Muscle of arm (tissue), 12 donors: ENCODE data around the gene CNTNAP2. TPM values are rescaled to one million over a fixed set of nuclear protein-coding genes. Genes with fewer than 3 reads are reported as not detected.

Experiments used
- DNase-seq: peaks from one replicate; pipeline ENCODE4 v3.0.0-alpha.2; 2013
- polyA plus RNA-seq, 12 donors: library from polyadenylated mRNA; unstranded; fragments of 120-200 nt; gene quantifications; one replicate each; pipeline ENCODE4 v1.2.1, GENCODE V29; 2013; ENCODE audit not compliant: insufficient read length in 12 of 12

CNTNAP2 gene
- polyA plus RNA-seq, 12 donors, result 7.4 to 16.1 (median 10.3) TPM; not detected in 1

GRCh38 chr7:147394329-147394728 lies 1277.7 kb downstream of the CNTNAP2 start:
- DNase-seq, result no peak

- no peak for DNase-seq
Observed at GRCh38 chr7:147400221-147400689, 1283.7 kb downstream of the CNTNAP2 start.

GRCh38 chr7:147400925-147401324 lies 1284.3 kb downstream of the CNTNAP2 start:
- no peak for DNase-seq

DNA sequence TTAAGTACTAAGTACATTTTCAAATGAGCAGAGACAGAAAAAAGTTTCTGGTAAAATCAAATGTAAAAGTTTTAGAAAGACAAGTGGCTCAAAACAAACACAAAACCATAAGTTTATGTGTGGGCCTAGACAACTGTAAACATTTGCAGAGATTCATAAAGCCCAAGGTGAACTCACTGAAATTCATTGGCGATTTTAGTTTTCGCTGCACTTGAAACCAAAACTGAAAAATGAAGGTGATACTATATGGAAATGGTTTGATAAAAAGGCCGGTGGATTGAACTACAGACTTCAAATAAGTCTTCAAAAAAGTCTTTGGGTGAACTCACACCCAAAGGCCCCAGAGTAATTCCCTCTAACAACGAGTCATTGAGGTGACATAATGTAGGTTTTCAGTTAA lies 1289.0 kb downstream of the CNTNAP2 start:
- DNase-seq, result no peak

DNA sequence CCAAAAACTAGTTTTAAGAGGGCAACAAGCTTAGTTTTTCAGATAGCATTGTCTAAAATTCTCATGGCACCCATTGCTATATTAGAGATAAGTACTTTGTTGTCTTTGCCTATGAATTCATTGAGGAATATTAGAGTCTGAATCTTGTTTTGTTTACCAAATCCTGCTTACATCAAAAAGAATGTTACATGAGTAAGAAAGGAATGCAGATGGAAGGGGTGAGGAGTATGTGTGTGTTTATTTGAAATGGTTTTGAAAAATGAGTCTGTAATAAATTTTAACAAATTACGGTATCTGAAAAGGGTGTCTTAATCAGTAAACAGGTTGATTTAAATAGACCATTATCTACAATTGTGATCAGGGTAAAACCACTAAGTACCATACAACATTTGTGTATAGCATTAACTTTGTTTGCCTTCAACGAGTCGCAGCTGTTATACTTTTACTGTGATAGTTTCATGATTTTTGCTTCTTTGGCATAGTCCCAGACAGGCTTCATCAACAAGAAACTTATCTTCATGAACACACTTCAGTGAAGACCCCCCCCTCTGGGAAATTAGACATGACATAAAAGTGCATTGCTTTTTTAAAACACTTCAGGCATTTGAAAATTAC lies 1290.0 kb downstream of the CNTNAP2 start:
- DNase-seq, result no peak

DNA sequence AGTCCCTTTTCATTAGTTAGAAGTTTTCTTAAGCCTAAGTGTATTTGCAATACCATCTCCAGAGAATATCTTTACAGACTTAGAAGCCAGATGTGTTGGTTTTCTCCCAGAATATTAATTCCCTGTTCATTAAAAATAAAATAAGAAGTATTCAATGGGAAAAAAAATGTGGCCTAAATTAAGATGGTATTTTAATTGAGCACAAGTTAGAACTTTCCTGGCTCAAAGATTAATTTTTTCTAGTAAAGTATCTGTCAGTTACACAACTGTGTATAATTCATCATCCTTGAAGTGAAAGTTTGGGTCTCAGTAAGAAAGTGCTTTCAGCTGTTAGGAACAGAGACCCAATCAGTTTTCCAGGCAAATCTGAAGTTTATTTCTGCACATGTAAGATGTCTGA lies 1294.5 kb downstream of the CNTNAP2 start:
- DNase-seq, result peak; percentile 54

DNA sequence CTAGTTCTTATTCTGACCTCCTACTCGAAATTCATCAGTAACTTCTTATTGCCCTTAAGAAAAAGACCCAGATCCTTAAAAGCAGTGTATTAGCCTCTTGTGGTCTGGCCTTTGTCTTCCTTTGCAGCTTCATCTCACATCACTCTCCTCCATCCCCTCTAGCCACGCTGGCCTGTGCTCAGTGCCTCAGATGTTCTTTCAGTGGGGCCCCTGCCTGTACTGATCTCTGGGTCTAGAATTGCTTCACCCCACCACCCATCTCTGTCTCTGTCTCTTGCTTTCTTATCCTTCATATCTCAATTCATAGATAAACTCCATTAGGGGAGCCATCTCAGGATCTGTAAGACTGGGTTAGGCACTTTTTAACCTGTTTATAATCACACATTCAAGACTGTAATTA lies 1295.5 kb downstream of the CNTNAP2 start:
- no peak for DNase-seq

- peak; percentile 63 for DNase-seq
Observed at GRCh38 chr7:147412782-147413556, 1296.4 kb downstream of the CNTNAP2 start.

GRCh38 chr7:147413557-147413870 lies 1296.9 kb downstream of the CNTNAP2 start:
- DNase-seq, result peak; percentile 48

- DNase-seq, result no peak
Observed at GRCh38 chr7:147415991-147416390, 1299.4 kb downstream of the CNTNAP2 start.

DNA sequence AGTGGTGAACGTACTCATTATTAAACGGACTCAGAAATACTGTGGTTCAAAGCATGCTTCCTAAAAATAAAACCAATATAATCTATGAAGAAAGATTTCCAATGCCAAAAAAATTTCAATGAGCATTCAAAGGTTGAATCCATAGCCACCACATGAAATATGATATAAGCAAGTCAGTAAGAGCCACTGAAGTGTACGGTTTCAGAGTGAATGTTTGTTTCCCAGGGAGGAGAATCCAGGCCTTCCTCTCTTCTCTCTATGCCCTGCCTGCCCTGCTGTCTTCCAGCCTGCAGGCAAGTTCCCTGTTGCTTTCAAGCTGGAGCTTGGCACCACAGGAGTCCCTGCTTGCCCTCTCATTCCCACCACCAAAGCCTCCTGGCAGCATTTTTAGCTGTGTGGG lies 1302.4 kb downstream of the CNTNAP2 start:
- DNase-seq, result no peak

DNA sequence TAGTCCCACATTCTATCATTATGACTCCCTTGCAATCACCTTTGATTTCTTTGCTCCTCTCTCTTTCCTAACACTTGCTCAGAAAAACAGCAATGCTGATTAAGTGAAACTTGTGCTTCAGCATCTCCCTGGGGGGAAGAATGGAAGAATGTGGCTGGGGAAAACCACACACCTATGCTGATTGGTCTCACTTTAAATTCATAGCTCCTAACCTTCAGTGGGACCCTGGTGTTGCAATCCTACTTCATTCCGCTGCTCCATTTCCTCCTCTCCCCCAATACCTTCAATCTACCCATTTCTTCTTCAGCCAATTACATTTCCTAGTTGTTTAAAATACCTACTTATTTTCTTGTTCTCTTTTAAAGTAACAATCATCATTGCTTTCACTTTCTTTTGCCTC lies 1307.3 kb downstream of the CNTNAP2 start:
- DNase-seq, result no peak

DNA sequence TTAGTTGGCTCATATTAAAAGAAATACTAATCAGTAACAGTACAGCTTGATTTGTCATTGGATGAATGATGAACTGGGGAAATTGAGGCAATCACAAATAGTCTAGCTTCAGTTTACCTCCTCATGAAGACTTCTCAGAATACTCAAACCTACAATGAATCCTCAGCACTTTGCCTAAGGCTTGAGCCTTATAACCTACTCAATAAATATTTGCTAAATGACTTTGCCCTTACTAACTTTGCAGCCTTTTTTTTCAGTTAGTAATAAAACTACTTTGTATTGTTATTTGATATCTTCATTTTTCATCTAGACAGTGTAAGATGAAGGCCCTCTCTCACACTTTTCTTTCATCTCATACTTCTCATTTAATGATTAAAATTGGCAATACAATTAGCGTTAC lies 1311.5 kb downstream of the CNTNAP2 start:
- DNase-seq, result no peak

- no peak for DNase-seq
Observed at GRCh38 chr7:147429961-147430360, 1313.4 kb downstream of the CNTNAP2 start.

GRCh38 chr7:147432079-147432478 lies 1315.5 kb downstream of the CNTNAP2 start:
- DNase-seq, result peak; percentile 4

DNA sequence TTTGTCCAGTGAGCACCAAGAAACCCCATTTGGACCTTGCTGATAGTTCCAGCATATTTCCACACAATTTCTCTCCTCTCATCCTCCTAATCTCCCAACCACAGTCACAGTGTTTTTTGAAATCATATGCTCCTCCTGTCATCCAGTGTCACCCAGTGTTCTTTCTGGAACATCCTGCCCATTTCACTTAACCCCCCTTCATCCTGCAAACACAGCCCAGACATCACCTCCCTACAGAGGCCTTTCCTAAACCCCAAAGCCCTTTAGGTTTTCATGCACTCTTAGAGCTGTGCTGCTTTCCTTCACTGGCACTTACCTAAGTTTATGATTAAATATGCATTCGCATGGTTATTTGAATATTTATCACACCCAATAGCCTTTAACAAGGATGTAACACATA lies 1316.0 kb downstream of the CNTNAP2 start:
- DNase-seq, result no peak

DNA sequence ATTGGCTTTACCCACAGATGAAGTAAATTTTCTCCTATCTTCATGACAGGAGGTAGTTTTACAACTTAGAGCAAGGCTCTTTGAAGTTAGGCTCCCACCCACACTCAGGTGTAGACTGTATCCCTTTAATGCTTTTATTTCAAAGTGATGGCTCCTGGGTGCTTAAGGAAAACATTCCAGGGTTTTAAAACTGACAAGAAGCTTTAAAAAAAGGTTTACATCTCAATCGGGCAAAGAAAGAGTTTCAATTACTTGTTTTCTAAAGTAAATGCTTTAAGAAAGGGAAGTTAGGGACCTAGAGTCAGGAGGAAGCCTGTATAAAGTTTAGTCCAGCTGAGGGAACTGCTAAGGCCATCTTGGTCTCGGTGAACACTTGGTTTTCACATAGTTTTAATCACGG lies 1320.1 kb downstream of the CNTNAP2 start:
- DNase-seq, result no peak

GRCh38 chr7:147438216-147438615 lies 1321.6 kb downstream of the CNTNAP2 start:
- no peak for DNase-seq

GRCh38 chr7:147443942-147444341 lies 1327.3 kb downstream of the CNTNAP2 start:
- no peak for DNase-seq

GRCh38 chr7:147452816-147453215 lies 1336.2 kb downstream of the CNTNAP2 start:
- no peak for DNase-seq

GRCh38 chr7:147465223-147465622 lies 1348.6 kb downstream of the CNTNAP2 start:
- no peak for DNase-seq

DNA sequence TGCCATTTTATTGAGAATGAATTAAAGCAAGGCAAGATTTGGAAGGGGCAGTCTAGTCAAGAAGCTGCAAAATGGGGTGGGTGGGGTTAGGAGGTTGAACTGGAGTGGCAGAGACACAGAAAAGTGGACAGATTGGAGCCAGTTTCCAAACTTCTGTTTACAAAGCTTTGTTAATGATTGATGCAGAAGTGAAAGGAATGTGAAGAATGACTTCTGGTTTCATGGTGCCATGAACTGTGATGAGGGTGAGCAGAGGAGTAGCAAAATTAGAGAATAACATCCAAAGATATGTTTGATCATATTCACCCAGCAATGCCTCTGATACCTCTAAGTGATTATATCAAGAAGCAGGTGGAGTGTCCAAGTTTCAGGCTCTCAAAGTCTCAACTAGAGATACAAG lies 1356.0 kb downstream of the CNTNAP2 start:
- DNase-seq, result no peak

DNA sequence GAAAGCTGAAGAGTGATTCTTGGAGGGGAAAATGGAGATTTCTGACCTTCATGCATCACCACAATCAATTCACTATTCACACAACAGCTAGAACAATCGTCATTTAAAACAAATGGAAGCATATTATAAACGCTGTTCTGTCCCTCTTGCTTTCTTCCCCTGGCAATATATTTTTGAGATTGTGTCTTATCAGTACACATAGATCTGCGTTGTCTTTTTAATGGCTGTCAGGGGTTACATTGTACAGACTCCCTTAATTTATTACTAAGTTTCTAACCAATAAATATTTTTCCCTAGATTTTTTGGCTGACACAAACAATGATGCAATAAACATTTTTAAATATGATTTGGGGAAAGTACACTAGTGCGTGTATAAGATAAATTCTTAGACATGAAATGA lies 1358.3 kb downstream of the CNTNAP2 start:
- DNase-seq, result no peak

DNA sequence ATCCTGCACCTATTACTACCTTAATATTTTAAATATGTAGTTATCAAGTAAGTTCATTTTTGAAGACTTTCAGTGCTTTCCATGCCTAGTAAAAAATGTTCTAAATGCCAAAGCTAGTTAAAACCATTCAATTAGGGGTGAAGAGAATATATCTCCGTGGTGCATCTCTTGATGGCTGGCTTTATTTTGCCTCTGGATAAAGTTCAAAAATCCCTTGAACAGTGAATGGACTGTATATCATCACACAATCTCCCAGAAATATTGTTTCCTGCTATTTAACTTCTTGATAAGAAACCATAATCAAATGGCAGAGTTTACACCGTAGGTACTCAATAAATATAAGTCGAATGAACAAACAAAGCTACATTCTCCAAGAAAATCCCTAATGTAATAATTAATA lies 1360.9 kb downstream of the CNTNAP2 start:
- no peak for DNase-seq
